Measurements from ENCODE around the gene ZNF280B.

DNA sequence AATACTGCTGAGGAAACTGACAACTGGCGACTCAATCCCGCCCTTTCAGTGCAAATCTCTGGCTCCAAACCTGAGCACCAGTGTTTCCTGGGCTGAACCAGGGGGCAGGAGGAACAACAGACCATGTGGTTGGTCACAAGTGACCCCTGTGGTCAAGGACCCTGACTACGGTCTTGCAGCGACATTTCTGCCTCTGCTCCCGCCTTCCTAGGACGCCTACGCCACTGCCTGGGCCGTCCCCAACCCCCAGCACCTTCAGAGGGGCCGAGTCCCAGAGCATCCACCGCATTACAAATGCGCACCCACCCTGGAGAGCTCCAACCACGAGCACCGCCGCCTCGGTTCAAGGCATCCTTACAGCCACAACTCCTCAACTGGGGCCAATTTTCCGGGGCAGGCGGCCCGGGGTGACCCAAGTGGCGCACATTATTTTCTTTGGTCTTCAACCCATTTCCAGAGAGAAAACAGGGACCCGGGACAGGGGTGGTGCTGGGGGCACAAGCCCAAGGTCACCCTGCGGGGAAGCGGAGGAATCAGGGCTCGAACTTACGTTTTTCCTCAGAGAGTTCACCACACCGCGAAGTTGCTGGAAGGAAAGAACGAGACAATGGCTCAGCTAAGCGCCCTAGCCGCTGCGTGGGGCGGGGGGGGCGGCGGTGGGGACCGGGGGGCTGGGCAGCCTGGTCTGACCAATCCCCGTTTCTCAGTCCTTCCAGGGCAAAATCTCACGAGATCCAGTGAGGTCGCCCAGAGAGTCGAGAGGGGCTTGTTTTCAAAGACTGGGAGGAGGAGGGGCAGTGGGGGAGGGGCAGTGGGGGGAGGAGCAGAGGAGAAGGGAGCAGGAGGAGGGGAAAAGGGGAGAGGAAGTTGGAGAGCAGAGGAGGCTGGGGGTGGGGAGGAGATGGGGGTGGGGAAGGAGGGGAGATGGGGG lies 48.7 kb upstream of the ZNF280B start:
- TF ChIP-seq, protein P1, sequence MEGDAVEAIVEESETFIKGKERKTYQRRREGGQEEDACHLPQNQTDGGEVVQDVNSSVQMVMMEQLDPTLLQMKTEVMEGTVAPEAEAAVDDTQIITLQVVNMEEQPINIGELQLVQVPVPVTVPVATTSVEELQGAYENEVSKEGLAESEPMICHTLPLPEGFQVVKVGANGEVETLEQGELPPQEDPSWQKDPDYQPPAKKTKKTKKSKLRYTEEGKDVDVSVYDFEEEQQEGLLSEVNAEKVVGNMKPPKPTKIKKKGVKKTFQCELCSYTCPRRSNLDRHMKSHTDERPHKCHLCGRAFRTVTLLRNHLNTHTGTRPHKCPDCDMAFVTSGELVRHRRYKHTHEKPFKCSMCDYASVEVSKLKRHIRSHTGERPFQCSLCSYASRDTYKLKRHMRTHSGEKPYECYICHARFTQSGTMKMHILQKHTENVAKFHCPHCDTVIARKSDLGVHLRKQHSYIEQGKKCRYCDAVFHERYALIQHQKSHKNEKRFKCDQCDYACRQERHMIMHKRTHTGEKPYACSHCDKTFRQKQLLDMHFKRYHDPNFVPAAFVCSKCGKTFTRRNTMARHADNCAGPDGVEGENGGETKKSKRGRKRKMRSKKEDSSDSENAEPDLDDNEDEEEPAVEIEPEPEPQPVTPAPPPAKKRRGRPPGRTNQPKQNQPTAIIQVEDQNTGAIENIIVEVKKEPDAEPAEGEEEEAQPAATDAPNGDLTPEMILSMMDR (IDR thresholded peaks at IDR 0.05) = no peak
- TF ChIP-seq POLR2A (IDR thresholded peaks at IDR 0.05) = no peak
